Measurements from ENCODE around the gene AKAP11.

DNA sequence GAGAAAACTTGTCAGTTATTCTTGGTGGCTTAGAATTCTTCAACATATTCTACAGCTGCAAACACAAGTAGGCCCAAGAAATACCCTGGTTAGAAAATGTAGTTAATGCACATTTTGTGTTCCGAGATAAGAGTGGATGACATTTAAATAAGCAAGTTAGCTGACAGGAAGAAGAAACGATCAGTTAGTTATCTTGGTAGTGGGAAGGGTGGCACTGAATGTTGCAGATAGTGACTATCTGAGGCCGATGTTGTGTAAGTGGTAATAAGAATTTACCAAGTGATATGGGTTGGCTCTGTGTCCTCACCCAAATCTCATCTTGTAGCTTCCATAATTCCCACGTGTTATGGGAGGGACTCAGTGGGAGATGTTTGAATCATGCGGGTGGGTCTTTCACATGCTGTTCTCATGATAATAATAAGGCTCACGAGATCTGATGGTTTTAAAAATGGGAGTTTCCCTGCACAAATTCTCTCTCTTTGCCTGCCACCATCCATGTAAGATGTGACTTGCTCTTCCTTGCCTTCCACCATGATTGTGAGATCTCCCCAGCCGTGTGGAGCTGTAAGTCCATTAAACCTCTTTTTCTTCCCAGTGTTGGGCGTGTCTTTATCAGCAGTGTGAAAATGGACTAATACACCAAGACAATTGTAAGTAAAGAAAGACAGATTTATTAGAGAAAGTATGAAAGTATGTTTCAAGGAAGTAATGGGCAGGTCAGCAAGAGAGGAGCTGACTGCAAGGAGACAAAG lies 10.9 kb upstream of the AKAP11 start:
- TF ChIP-seq POLR2AphosphoS5 (IDR thresholded peaks at IDR 0.05) (no peak), EP300 (conservative IDR thresholded peaks at IDR 0.05; ENCODE audit: poor library complexity, severe bottlenecking) (no peak), MXI1 (conservative IDR thresholded peaks at IDR 0.05; ENCODE audit: poor library complexity, severe bottlenecking) (no peak), EZH2 (IDR thresholded peaks at IDR 0.05; ENCODE audit: borderline replicate concordance, insufficient read depth, low read length, poor library complexity, severe bottlenecking) (no peak)
- TF ChIP-seq, protein P1, sequence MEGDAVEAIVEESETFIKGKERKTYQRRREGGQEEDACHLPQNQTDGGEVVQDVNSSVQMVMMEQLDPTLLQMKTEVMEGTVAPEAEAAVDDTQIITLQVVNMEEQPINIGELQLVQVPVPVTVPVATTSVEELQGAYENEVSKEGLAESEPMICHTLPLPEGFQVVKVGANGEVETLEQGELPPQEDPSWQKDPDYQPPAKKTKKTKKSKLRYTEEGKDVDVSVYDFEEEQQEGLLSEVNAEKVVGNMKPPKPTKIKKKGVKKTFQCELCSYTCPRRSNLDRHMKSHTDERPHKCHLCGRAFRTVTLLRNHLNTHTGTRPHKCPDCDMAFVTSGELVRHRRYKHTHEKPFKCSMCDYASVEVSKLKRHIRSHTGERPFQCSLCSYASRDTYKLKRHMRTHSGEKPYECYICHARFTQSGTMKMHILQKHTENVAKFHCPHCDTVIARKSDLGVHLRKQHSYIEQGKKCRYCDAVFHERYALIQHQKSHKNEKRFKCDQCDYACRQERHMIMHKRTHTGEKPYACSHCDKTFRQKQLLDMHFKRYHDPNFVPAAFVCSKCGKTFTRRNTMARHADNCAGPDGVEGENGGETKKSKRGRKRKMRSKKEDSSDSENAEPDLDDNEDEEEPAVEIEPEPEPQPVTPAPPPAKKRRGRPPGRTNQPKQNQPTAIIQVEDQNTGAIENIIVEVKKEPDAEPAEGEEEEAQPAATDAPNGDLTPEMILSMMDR (IDR thresholded peaks at IDR 0.05; ENCODE audit: poor library complexity, severe bottlenecking): no peak

All from neural cell (in vitro differentiated cells).